HEK293 (cell line): ENCODE measurements around the gene PTPN18.

Source experiments
- PRDM1 ChIP-seq: fragments of 450-650 bp; formaldehyde crosslinking; IDR thresholded peaks from 2 replicates; pipeline ENCODE4; 2016; ENCODE audit warnings: missing biosample characterization, missing genetic modification characterization
- TCF7L2 ChIP-seq: IDR thresholded peaks from 2 replicates; pipeline ENCODE4 v1.6.1; 2011; ENCODE audit warnings: low read depth, mild to moderate bottlenecking, inconsistent platforms, low read length, moderate library complexity, borderline replicate concordance
- ZBTB7A ChIP-seq: fragments of 450-650 bp; formaldehyde crosslinking; IDR thresholded peaks from 2 replicates; pipeline ENCODE4 v1.5.1; 2016; ENCODE audit warnings: low read depth, missing biosample characterization, missing genetic modification characterization
- ZNF302 ChIP-seq: fragments of 450-650 bp; formaldehyde crosslinking; IDR thresholded peaks from 2 replicates; pipeline ENCODE4 v1.5.1; 2016; ENCODE audit warnings: missing biosample characterization, missing genetic modification characterization, low read depth
- ZNF768 ChIP-seq: fragments of 450-650 bp; formaldehyde crosslinking; IDR thresholded peaks from 2 replicates; pipeline ENCODE4 v1.5.1; 2018; ENCODE audit warnings: missing biosample characterization, mild to moderate bottlenecking, missing genetic modification characterization
- ZNF777 ChIP-seq: fragments of 450-650 bp; formaldehyde crosslinking; IDR thresholded peaks from 2 replicates; pipeline ENCODE4 v1.5.1; 2017; ENCODE audit warnings: missing biosample characterization, missing genetic modification characterization, borderline replicate concordance
- ZSCAN30 ChIP-seq: fragments of 450-650 bp; IDR thresholded peaks from 2 replicates; pipeline ENCODE4 v1.5.1; 2018; ENCODE audit warnings: missing biosample characterization, mild to moderate bottlenecking, missing genetic modification characterization, moderate library complexity
- TF ChIP-seq, protein P1 (sequence below): fragments of 450-650 bp; IDR thresholded peaks from 2 replicates; pipeline ENCODE4 v1.5.1; 2018; ENCODE audit warnings: missing biosample characterization, missing genetic modification characterization
- TF ChIP-seq, protein P2 (sequence below): fragments of 450-650 bp; formaldehyde crosslinking; IDR thresholded peaks from 2 replicates; pipeline ENCODE4 v1.5.1; 2016; ENCODE audit warnings: missing biosample characterization, missing genetic modification characterization
- TF ChIP-seq, protein P3 (sequence below): fragments of 450-650 bp; formaldehyde crosslinking; IDR thresholded peaks from 2 replicates; pipeline ENCODE4 v1.5.1; 2016; ENCODE audit warnings: missing biosample characterization, missing genetic modification characterization
- TF ChIP-seq, protein P4 (sequence below): fragments of 450-650 bp; formaldehyde crosslinking; IDR thresholded peaks from 2 replicates; pipeline ENCODE4 v1.5.1; 2017; ENCODE audit warnings: missing biosample characterization, missing genetic modification characterization
- TF ChIP-seq, protein P5 (sequence below): fragments of 450-650 bp; formaldehyde crosslinking; IDR thresholded peaks from 2 replicates; pipeline ENCODE4 v1.5.1; 2017; ENCODE audit warnings: missing biosample characterization, missing genetic modification characterization

DNA sequence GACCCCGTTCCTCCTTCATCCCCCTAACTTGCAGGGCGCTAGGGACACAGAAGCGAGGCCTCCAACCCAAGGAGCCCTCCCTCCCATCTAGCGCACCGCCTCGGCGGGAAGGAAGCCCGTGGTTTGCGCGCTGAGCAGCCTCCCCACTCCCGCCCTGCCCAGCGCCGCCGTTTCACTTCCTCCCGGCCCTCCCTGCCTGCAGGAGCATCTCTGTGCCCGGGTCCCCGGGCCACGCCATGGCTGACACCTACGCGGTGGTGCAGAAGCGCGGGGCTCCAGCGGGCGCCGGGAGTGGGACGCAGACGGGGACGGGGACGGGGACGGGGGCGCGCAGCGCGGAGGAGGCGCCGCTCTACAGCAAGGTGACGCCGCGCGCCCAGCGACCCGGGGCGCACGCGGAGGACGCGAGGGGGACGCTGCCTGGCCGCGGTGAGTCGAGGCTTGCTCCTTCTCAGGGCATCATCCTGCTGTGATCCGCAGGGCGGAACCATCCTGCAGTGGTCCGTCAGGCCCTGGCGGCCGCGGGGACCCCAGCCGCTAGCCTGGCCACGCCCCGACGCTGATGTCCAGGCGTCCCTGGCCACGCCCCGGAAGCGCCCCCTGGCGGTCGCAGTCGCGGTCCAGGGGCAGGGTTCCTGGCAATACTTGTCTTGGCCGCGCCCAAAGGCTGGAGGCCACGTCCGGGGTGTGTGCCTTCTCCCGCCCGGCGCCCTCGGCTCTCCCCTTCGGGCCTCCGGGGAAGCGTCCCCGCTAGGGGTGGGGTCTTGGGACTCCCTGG is 16.4 kb downstream of the PTPN18 start:
- TF ChIP-seq ZNF777 (tag by site-specific recombination) = no peak
- TF ChIP-seq TCF7L2 = no peak
- peak; percentile 88 for TF ChIP-seq ZSCAN30 (tag by site-specific recombination)
- no peak for TF ChIP-seq ZBTB7A
- no peak for TF ChIP-seq ZNF768
- TF ChIP-seq, protein P1, sequence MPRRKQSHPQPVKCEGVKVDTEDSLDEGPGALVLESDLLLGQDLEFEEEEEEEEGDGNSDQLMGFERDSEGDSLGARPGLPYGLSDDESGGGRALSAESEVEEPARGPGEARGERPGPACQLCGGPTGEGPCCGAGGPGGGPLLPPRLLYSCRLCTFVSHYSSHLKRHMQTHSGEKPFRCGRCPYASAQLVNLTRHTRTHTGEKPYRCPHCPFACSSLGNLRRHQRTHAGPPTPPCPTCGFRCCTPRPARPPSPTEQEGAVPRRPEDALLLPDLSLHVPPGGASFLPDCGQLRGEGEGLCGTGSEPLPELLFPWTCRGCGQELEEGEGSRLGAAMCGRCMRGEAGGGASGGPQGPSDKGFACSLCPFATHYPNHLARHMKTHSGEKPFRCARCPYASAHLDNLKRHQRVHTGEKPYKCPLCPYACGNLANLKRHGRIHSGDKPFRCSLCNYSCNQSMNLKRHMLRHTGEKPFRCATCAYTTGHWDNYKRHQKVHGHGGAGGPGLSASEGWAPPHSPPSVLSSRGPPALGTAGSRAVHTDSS (tag by site-specific recombination) = no peak
- TF ChIP-seq, protein P2, sequence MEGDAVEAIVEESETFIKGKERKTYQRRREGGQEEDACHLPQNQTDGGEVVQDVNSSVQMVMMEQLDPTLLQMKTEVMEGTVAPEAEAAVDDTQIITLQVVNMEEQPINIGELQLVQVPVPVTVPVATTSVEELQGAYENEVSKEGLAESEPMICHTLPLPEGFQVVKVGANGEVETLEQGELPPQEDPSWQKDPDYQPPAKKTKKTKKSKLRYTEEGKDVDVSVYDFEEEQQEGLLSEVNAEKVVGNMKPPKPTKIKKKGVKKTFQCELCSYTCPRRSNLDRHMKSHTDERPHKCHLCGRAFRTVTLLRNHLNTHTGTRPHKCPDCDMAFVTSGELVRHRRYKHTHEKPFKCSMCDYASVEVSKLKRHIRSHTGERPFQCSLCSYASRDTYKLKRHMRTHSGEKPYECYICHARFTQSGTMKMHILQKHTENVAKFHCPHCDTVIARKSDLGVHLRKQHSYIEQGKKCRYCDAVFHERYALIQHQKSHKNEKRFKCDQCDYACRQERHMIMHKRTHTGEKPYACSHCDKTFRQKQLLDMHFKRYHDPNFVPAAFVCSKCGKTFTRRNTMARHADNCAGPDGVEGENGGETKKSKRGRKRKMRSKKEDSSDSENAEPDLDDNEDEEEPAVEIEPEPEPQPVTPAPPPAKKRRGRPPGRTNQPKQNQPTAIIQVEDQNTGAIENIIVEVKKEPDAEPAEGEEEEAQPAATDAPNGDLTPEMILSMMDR = peak; percentile 96
- TF ChIP-seq, protein P3, sequence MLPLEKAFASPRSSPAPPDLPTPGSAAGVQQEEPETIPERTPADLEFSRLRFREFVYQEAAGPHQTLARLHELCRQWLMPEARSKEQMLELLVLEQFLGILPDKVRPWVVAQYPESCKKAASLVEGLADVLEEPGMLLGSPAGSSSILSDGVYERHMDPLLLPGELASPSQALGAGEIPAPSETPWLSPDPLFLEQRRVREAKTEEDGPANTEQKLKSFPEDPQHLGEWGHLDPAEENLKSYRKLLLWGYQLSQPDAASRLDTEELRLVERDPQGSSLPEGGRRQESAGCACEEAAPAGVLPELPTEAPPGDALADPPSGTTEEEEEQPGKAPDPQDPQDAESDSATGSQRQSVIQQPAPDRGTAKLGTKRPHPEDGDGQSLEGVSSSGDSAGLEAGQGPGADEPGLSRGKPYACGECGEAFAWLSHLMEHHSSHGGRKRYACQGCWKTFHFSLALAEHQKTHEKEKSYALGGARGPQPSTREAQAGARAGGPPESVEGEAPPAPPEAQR (tag by site-specific recombination) = no peak
- TF ChIP-seq PRDM1 (tag by site-specific recombination) = no peak
- TF ChIP-seq, protein P4, sequence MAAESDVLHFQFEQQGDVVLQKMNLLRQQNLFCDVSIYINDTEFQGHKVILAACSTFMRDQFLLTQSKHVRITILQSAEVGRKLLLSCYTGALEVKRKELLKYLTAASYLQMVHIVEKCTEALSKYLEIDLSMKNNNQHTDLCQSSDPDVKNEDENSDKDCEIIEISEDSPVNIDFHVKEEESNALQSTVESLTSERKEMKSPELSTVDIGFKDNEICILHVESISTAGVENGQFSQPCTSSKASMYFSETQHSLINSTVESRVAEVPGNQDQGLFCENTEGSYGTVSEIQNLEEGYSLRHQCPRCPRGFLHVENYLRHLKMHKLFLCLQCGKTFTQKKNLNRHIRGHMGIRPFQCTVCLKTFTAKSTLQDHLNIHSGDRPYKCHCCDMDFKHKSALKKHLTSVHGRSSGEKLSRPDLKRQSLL (tag by site-specific recombination) = no peak
- no peak for TF ChIP-seq ZNF302 (tag by site-specific recombination)
- TF ChIP-seq, protein P5, sequence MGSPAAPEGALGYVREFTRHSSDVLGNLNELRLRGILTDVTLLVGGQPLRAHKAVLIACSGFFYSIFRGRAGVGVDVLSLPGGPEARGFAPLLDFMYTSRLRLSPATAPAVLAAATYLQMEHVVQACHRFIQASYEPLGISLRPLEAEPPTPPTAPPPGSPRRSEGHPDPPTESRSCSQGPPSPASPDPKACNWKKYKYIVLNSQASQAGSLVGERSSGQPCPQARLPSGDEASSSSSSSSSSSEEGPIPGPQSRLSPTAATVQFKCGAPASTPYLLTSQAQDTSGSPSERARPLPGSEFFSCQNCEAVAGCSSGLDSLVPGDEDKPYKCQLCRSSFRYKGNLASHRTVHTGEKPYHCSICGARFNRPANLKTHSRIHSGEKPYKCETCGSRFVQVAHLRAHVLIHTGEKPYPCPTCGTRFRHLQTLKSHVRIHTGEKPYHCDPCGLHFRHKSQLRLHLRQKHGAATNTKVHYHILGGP (tag by site-specific recombination) = no peak
